NCI-H748 treated with DMSO at 0.1 percent for 48 hours (cell line): Measurements from ENCODE around the gene MEIS2.

Source experiments
- DNase-seq: peaks from one replicate; lab custom pipeline; 2025; lab: John Stamatoyannopoulos, UW

Gene MEIS2

GRCh38 chr15:37040072-37040742, 60.1 kb downstream of the MEIS2 start:
- no peak for DNase-seq

- no peak for DNase-seq
Measured at GRCh38 chr15:37038716-37039106, 61.6 kb downstream of the MEIS2 start.

GRCh38 chr15:37037850-37038715, 62.3 kb downstream of the MEIS2 start:
- DNase-seq: no peak

GRCh38 chr15:37037071-37037655, 63.2 kb downstream of the MEIS2 start:
- no peak for DNase-seq

- no peak for DNase-seq
Measured at GRCh38 chr15:37034835-37035748, 65.3 kb downstream of the MEIS2 start.

- no peak for DNase-seq
Measured at GRCh38 chr15:37034392-37034791, 66.0 kb downstream of the MEIS2 start.

- DNase-seq: no peak
Measured at GRCh38 chr15:37032091-37032775, 68.1 kb downstream of the MEIS2 start.

- no peak for DNase-seq
Measured at GRCh38 chr15:37031198-37031597, 69.2 kb downstream of the MEIS2 start.

- DNase-seq: no peak
Measured at GRCh38 chr15:37028625-37029296, 71.6 kb downstream of the MEIS2 start.

- no peak for DNase-seq
Measured at GRCh38 chr15:37020852-37021251, 79.5 kb downstream of the MEIS2 start.

- no peak for DNase-seq
Measured at GRCh38 chr15:37019479-37020433, 80.6 kb downstream of the MEIS2 start.

GRCh38 chr15:37017031-37017625, 83.2 kb downstream of the MEIS2 start:
- no peak for DNase-seq

- DNase-seq: no peak
Measured at GRCh38 chr15:37016231-37016630, 84.1 kb downstream of the MEIS2 start.

GRCh38 chr15:37015451-37015850, 84.9 kb downstream of the MEIS2 start:
- no peak for DNase-seq

- DNase-seq: no peak
Measured at GRCh38 chr15:37015035-37015434, 85.3 kb downstream of the MEIS2 start.

- no peak for DNase-seq
Measured at GRCh38 chr15:37014566-37014965, 85.8 kb downstream of the MEIS2 start.

- no peak for DNase-seq
Measured at GRCh38 chr15:37014137-37014536, 86.2 kb downstream of the MEIS2 start.

GRCh38 chr15:37010595-37010994, 89.8 kb downstream of the MEIS2 start:
- DNase-seq: no peak

- DNase-seq: no peak
Measured at GRCh38 chr15:37009288-37009687, 91.1 kb downstream of the MEIS2 start.
